ENCODE results near the gene RAD18. TPM values are rescaled to one million over a fixed set of nuclear protein-coding genes. Genes with fewer than 3 reads are reported as not detected.

The RAD18 gene
- total RNA-seq, 1 donor from 2014 or later, result 22.1 TPM

DNA sequence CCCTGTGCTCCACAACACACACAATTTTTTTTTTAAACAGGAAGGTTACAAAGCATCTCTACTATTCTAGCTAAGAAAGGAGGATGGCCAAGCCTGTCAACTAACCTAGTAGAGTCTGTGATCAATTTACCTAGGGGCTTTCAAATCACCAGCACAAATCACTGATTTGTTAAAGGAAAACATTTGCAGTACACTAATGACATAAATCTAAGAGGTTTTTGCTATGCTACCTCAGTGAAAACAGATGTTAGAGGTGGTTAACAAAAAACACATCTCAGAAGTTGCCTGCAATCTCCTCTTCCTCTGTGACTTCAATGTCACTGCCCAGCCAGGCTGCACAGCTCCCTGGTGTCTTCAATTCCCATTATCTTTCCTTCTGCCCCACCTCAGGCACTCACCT lies 72.0 kb downstream of the RAD18 start:
- no peak for TF ChIP-seq EZH2phosphoT487 (IDR thresholded peaks at IDR 0.05)
- TF ChIP-seq EZH2 (IDR thresholded peaks at IDR 0.05), result no peak
- TF ChIP-seq, protein P1, sequence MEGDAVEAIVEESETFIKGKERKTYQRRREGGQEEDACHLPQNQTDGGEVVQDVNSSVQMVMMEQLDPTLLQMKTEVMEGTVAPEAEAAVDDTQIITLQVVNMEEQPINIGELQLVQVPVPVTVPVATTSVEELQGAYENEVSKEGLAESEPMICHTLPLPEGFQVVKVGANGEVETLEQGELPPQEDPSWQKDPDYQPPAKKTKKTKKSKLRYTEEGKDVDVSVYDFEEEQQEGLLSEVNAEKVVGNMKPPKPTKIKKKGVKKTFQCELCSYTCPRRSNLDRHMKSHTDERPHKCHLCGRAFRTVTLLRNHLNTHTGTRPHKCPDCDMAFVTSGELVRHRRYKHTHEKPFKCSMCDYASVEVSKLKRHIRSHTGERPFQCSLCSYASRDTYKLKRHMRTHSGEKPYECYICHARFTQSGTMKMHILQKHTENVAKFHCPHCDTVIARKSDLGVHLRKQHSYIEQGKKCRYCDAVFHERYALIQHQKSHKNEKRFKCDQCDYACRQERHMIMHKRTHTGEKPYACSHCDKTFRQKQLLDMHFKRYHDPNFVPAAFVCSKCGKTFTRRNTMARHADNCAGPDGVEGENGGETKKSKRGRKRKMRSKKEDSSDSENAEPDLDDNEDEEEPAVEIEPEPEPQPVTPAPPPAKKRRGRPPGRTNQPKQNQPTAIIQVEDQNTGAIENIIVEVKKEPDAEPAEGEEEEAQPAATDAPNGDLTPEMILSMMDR (IDR thresholded peaks at IDR 0.05), result no peak
- H3K27ac ChIP-seq, result no peak overlapping the region
- no peaks in the 10 kb centered on the region for H3K9me3 ChIP-seq (ENCODE audit: low read depth)
- H3K9ac ChIP-seq, result no peak overlapping the region
- Mint-ChIP-seq H3K27me3 (ENCODE audit: insufficient read depth, low read depth) (no peaks in the 10 kb centered on the region), H3K4me3 (no peak overlapping the region), H3K4me1 (no peaks in the 10 kb centered on the region), H3K36me3 (peaks cover 7% of the 10 kb centered on the region), H3K27ac (no peak overlapping the region), H3K9me3 (no peaks in the 10 kb centered on the region)
- H3F3A ChIP-seq (ENCODE audit: low read depth), result no peaks in the 10 kb centered on the region
- no peak for DNase-seq (ENCODE audit: low spot score)
- H3K4me3 ChIP-seq, result no peak overlapping the region
- no peaks in the 10 kb centered on the region for H3K79me2 ChIP-seq (ENCODE audit: low read depth)
- no peak overlapping the region for H2AFZ ChIP-seq (replicated peaks)
- H3K4me1 ChIP-seq, result no peaks in the 10 kb centered on the region
- no peaks in the 10 kb centered on the region for H3K36me3 ChIP-seq
- no peaks in the 10 kb centered on the region for H3K27me3 ChIP-seq
- no peaks in the 10 kb centered on the region for H4K20me1 ChIP-seq (ENCODE audit: low read depth)
- H3K4me2 ChIP-seq, result no peak overlapping the region

DNA sequence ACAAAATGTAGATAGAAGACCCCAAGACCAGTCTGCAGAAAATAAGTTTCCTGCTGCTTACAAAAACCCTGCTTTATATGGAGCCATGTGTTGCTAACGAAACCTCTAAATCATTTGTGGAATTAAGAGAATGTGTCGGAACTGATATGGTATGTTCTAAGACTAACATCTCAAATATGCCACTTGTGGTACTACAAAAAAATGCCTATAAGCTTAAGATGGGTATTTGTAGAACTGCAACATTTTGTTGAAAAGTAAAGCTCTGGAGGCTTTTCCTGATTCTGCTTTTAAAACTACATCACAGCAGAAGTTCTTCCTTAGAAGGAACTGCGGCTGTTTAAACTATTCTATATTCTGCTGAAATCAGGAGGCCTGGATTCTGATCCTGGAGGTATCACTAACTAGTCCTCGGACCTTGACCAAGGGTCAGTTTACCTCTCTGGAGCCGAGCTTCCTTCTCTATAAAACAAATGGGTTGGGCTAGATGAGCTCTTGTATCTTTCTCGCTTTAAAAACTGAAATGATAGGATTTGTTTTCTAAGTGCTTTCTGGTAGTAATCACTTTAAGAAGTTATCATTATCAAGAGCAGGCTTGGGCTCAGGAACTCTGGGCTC lies 74.9 kb downstream of the RAD18 start:
- no peaks in the 10 kb centered on the region for H3K27me3 ChIP-seq
- no peaks in the 10 kb centered on the region for H3K36me3 ChIP-seq
- H3K79me2 ChIP-seq (ENCODE audit: low read depth), result no peaks in the 10 kb centered on the region
- no peaks in the 10 kb centered on the region for H3K4me1 Mint-ChIP-seq
- no peak overlapping the region for H3K4me2 ChIP-seq
- no peak overlapping the region for H3K4me3 Mint-ChIP-seq
- H3K9ac ChIP-seq, result no peak overlapping the region
- H3K27ac Mint-ChIP-seq, result no peak overlapping the region
- H3K27ac ChIP-seq, result no peak overlapping the region
- no peaks in the 10 kb centered on the region for H3K27me3 Mint-ChIP-seq (ENCODE audit: insufficient read depth, low read depth)
- H3K4me1 ChIP-seq, result no peaks in the 10 kb centered on the region
- no peaks in the 10 kb centered on the region for H4K20me1 ChIP-seq (ENCODE audit: low read depth)
- no peaks in the 10 kb centered on the region for H3F3A ChIP-seq (ENCODE audit: low read depth)
- TF ChIP-seq EZH2phosphoT487 (IDR thresholded peaks at IDR 0.05), result no peak
- TF ChIP-seq EZH2 (IDR thresholded peaks at IDR 0.05), result no peak
- TF ChIP-seq, protein P1 (IDR thresholded peaks at IDR 0.05), result no peak
- H3K4me3 ChIP-seq, result no peak overlapping the region
- DNase-seq (ENCODE audit: low spot score), result no peak
- no peaks in the 10 kb centered on the region for H3K9me3 ChIP-seq (ENCODE audit: low read depth)
- peaks cover 19% of the 10 kb centered on the region for H3K36me3 Mint-ChIP-seq
- peaks cover 2% of the 10 kb centered on the region for H3K9me3 Mint-ChIP-seq
- H2AFZ ChIP-seq (replicated peaks), result no peak overlapping the region

GRCh38 chr3:8887435-8888300 lies 75.6 kb downstream of the RAD18 start:
- Histone ChIP-seq H3K4me1 (no peaks in the 10 kb centered on the region), H4K20me1 (ENCODE audit: low read depth) (no peaks in the 10 kb centered on the region), H3K4me3 (no peak overlapping the region), H3K27ac (no peak overlapping the region), H3K9ac (no peak overlapping the region), H2AFZ (replicated peaks) (no peak overlapping the region), H3F3A (ENCODE audit: low read depth) (no peaks in the 10 kb centered on the region), H3K79me2 (ENCODE audit: low read depth) (no peaks in the 10 kb centered on the region), H3K27me3 (no peaks in the 10 kb centered on the region), H3K4me2 (no peak overlapping the region), H3K36me3 (no peaks in the 10 kb centered on the region), H3K9me3 (ENCODE audit: low read depth) (no peaks in the 10 kb centered on the region)
- no peak for TF ChIP-seq EZH2phosphoT487 (IDR thresholded peaks at IDR 0.05)
- TF ChIP-seq EZH2 (IDR thresholded peaks at IDR 0.05), result no peak
- TF ChIP-seq, protein P1 (IDR thresholded peaks at IDR 0.05), result no peak
- peaks cover 3% of the 10 kb centered on the region for H3K4me1 Mint-ChIP-seq
- H3K27ac Mint-ChIP-seq, result no peak overlapping the region
- DNase-seq (ENCODE audit: low spot score), result no peak
- no peaks in the 10 kb centered on the region for H3K27me3 Mint-ChIP-seq (ENCODE audit: insufficient read depth, low read depth)
- H3K4me3 Mint-ChIP-seq, result no peak overlapping the region
- H3K36me3 Mint-ChIP-seq, result peaks cover 22% of the 10 kb centered on the region
- peaks cover 2% of the 10 kb centered on the region for H3K9me3 Mint-ChIP-seq

Data from neural progenitor cell (in vitro differentiated cells).